CD14-positive monocyte (primary cell): Measurements from ENCODE around the gene ANTXR2. TPM values are rescaled to one million over a fixed set of nuclear protein-coding genes. Genes with fewer than 3 reads are reported as not detected.
"Not testable (repeated sequence)": the region's sequence is repeated elsewhere in the genome, so short reads cannot be mapped to it uniquely, and the experiment has no call there.

Experiments
- DNase-seq, 3 donors: peaks; one replicate each; pipeline ENCODE4 v3.0.0-alpha.2; 2011 to 2022
- H2AFZ ChIP-seq: 2 replicates; pipeline ENCODE4 v1.6.0; 2012; ENCODE audit warnings: mild to moderate bottlenecking, low read depth, low read length, inconsistent platforms; ENCODE audit not compliant: insufficient read depth, poor library complexity, severe bottlenecking
- H3K27ac ChIP-seq, 2 donors: 1 replicate in 1 of 2; 2 replicates in 1 of 2; pipeline ENCODE4 v1.5.1; 2012 to 2013; ENCODE audit warnings: low read length in 2 of 2, control low read depth in 1 of 2, inconsistent platforms in 1 of 2, low read depth in 1 of 2, mild to moderate bottlenecking in 1 of 2
- H3K27me3 ChIP-seq, 2 donors: one replicate each; pipeline versions ENCODE4 v1.6.0 to v1.6.1; 2011 to 2013; ENCODE audit warnings: low read length in 2 of 2; ENCODE audit not compliant: control insufficient read depth in 2 of 2, insufficient read depth in 2 of 2
- H3K36me3 ChIP-seq, 2 donors: replicated peaks in 1 of 2; 1 replicate in 1 of 2; 2 replicates in 1 of 2; pipeline versions ENCODE4 v1.5.1 to v1.6.1; 2012 to 2013; ENCODE audit warnings: low read length in 2 of 2, control low read depth in 1 of 2, inconsistent platforms in 1 of 2, mild to moderate bottlenecking in 1 of 2; ENCODE audit not compliant: insufficient read depth in 2 of 2, control insufficient read depth in 1 of 2
- H3K4me1 ChIP-seq, 2 donors: 1 replicate in 1 of 2; 2 replicates in 1 of 2; pipeline versions ENCODE4 v1.5.1 to v1.6.1; 2012 to 2013; ENCODE audit warnings: low read length in 2 of 2, control low read depth in 1 of 2, inconsistent platforms in 1 of 2, mild to moderate bottlenecking in 1 of 2, moderate library complexity in 1 of 2; ENCODE audit not compliant: insufficient read depth in 2 of 2, control insufficient read depth in 1 of 2
- H3K4me2 ChIP-seq: replicated peaks from 2 replicates; pipeline ENCODE3; 2012; ENCODE audit warnings: low read length, moderate library complexity, mild to moderate bottlenecking; ENCODE audit not compliant: poor library complexity, severe bottlenecking; ENCODE audit errors: extremely low read depth
- H3K4me3 ChIP-seq, 3 experiments: fragments of 200-600 bp in 1 of 3; sonication (generic) in 1 of 3; replicated peaks in 1 of 3; 1 replicate in 2 of 3; 2 replicates in 1 of 3; pipeline ENCODE4 v1.5.1; 2011 to 2013; ENCODE audit warnings: low read length in 3 of 3, mild to moderate bottlenecking in 3 of 3, control low read depth in 2 of 3, low read depth in 2 of 3, inconsistent platforms in 1 of 3, moderate library complexity in 1 of 3
- H3K79me2 ChIP-seq: 2 replicates; pipeline ENCODE4 v1.6.0; 2012; ENCODE audit warnings: mild to moderate bottlenecking, control low read depth, inconsistent platforms, low read length, moderate library complexity; ENCODE audit not compliant: insufficient read depth
- H3K9ac ChIP-seq: 2 replicates; pipeline ENCODE4 v1.6.0; 2017; ENCODE audit warnings: low read length, mild to moderate bottlenecking; ENCODE audit not compliant: insufficient read depth, poor library complexity, severe bottlenecking
- H3K9me3 ChIP-seq, 2 donors: replicated peaks in 1 of 2; 1 replicate in 1 of 2; 2 replicates in 1 of 2; pipeline versions ENCODE4 v1.5.1 to v1.6.1; 2012 to 2013; ENCODE audit warnings: low read length in 2 of 2, control low read depth in 1 of 2; ENCODE audit not compliant: control insufficient read depth in 1 of 2, insufficient read depth in 1 of 2
- H4K20me1 ChIP-seq: 2 replicates; pipeline ENCODE4 v1.6.0; 2012; ENCODE audit warnings: mild to moderate bottlenecking, low read length, control low read depth, moderate library complexity; ENCODE audit not compliant: insufficient read depth
- H3K27ac Mint-ChIP-seq, 7 donors: one replicate each; pipeline ENCODE4 v1.8.0; 2020; ENCODE audit warnings: mild to moderate bottlenecking in 7 of 7, mixed read lengths in 7 of 7, moderate library complexity in 6 of 7, inconsistent platforms in 2 of 7
- H3K27me3 Mint-ChIP-seq, 3 donors: one replicate each; pipeline ENCODE4 v1.8.0; 2021 to 2022; ENCODE audit warnings: low read depth in 3 of 3, mild to moderate bottlenecking in 3 of 3, mixed read lengths in 3 of 3, moderate library complexity in 3 of 3, inconsistent platforms in 1 of 3
- H3K36me3 Mint-ChIP-seq, 2 donors: one replicate each; pipeline ENCODE4 v1.8.0; 2020; ENCODE audit warnings: mixed read lengths in 2 of 2, inconsistent platforms in 1 of 2, mild to moderate bottlenecking in 1 of 2
- H3K4me1 Mint-ChIP-seq: one replicate; pipeline ENCODE4 v1.8.0; 2020; ENCODE audit warnings: mild to moderate bottlenecking, mixed read lengths
- H3K4me3 Mint-ChIP-seq, 2 donors: one replicate each; pipeline ENCODE4 v1.8.0; 2020; ENCODE audit warnings: mild to moderate bottlenecking in 2 of 2, mixed read lengths in 2 of 2, moderate library complexity in 1 of 2
- H3K9me3 Mint-ChIP-seq, 7 donors: one replicate each; pipeline ENCODE4 v1.8.0; 2020 to 2022; ENCODE audit warnings: mixed read lengths in 7 of 7, mild to moderate bottlenecking in 6 of 7, moderate library complexity in 6 of 7, inconsistent platforms in 2 of 7
- CTCF ChIP-seq: fragments of 200-600 bp; IDR thresholded peaks from one replicate; pipeline ENCODE4 v1.8.0; 2022; ENCODE audit warnings: antibody characterized with exemption, mild to moderate bottlenecking
- WGBS: methylation state at CpG from one replicate; pipeline ENCODE4 v1.1.5; 2013; ENCODE audit warnings: missing lambda C conversion rate; ENCODE audit not compliant: insufficient coverage; 5-methylcytosine and 5-hydroxymethylcytosine counted together
- intact Hi-C, 2 donors: fragments of 100-400 bp; cut with micrococcal nuclease; formaldehyde crosslinking; loops; one replicate each; pipeline versions ENCODE4 v1.15.0 to v1.15.1; 2023
- polyA plus RNA-seq, 3 donors: library from polyadenylated mRNA; depleted of rRNA in 1 of 3; unstranded in 2 of 3; stranded (reverse) in 1 of 3; fragments of 300-500 nt in 2 of 3; fragments of >200 nt in 1 of 3; fragmentation: Illumina TruSeq in 2 of 3; gene quantifications; 1 replicate in 2 of 3; 2 replicates in 1 of 3; pipeline ENCODE4 v1.2.3, GENCODE V29; 2012 to 2021

Gene ANTXR2
- polyA plus RNA-seq, 3 donors: 15.4 to 69.6 (median 59.2) TPM

GRCh38 chr4:80004319-80004718, 68.7 kb downstream of the ANTXR2 start:
- Histone ChIP-seq H3K9ac (no peak overlapping the region), H3K4me1 (peaks cover 13 to 21% of the 10 kb centered on the region in 2 donors), H3K27me3 (no peaks in the 10 kb centered on the region), H3K27ac (no peak overlapping the region), H4K20me1 (peaks cover 45% of the 10 kb centered on the region), H3K79me2 (peaks cover 39% of the 10 kb centered on the region), H3K36me3 (peaks cover 12 to 77% of the 10 kb centered on the region in 2 donors), H3K4me2 (no peak overlapping the region), H3K4me3 (no peak overlapping the region), H2AFZ (no peak overlapping the region), H3K9me3 (peaks cover 3 to 7% of the 10 kb centered on the region in 2 donors)
- H3K9me3 Mint-ChIP-seq: peaks cover 7 to 12% (median 8%) of the 10 kb centered on the region in 7 donors
- H3K27ac Mint-ChIP-seq: peak overlapping the region in 1 of 7 donors; percentile 36
- H3K4me3 Mint-ChIP-seq: no peak overlapping the region
- no peak for TF ChIP-seq CTCF
- peaks cover 30% of the 10 kb centered on the region for H3K4me1 Mint-ChIP-seq
- intact Hi-C loops: no loop called here
- peaks cover 40 to 63% of the 10 kb centered on the region in 2 donors for H3K36me3 Mint-ChIP-seq
- DNase-seq: no peak
- H3K27me3 Mint-ChIP-seq: peaks cover 0 to 2% (median 0%) of the 10 kb centered on the region in 3 donors

GRCh38 chr4:80002559-80002958, 70.5 kb downstream of the ANTXR2 start:
- H3K9ac ChIP-seq, DNase-seq, H2AFZ ChIP-seq, H3K9me3 ChIP-seq, intact Hi-C loops, H3K27ac ChIP-seq, H3K4me3 ChIP-seq, H3K4me3 Mint-ChIP-seq, H3K27me3 ChIP-seq, H3K27ac Mint-ChIP-seq, H3K27me3 Mint-ChIP-seq, H3K4me2 ChIP-seq: not testable (repeated sequence)
- H3K4me1 Mint-ChIP-seq: peaks cover 19% of the 10 kb centered on the region
- peaks cover 34 to 61% of the 10 kb centered on the region in 2 donors for H3K36me3 Mint-ChIP-seq
- peaks cover 11 to 12% of the 10 kb centered on the region in 2 donors for H3K4me1 ChIP-seq
- WGBS: no CpG with 5 or more reads among the region's 1 CpG
- peaks cover 12 to 68% of the 10 kb centered on the region in 2 donors for H3K36me3 ChIP-seq
- H3K79me2 ChIP-seq: peaks cover 41% of the 10 kb centered on the region
- H3K9me3 Mint-ChIP-seq: peaks cover 7 to 12% (median 8%) of the 10 kb centered on the region in 7 donors
- peaks cover 54% of the 10 kb centered on the region for H4K20me1 ChIP-seq

GRCh38 chr4:79999048-79999447, 74.0 kb downstream of the ANTXR2 start:
- DNase-seq, H3K4me2 ChIP-seq, H3K9ac ChIP-seq, H2AFZ ChIP-seq, H3K9me3 Mint-ChIP-seq, H3K4me3 ChIP-seq, H3K9me3 ChIP-seq, H3K27me3 ChIP-seq, H3K4me1 ChIP-seq, H3K4me1 Mint-ChIP-seq, intact Hi-C loops, H3K4me3 Mint-ChIP-seq, H3K27ac ChIP-seq, H3K27me3 Mint-ChIP-seq: not testable (repeated sequence)
- no CpG with 5 or more reads among the region's 3 CpGs for WGBS
- peaks cover 37 to 56% of the 10 kb centered on the region in 2 donors for H3K36me3 Mint-ChIP-seq
- peaks cover 66% of the 10 kb centered on the region for H4K20me1 ChIP-seq
- H3K36me3 ChIP-seq: peaks cover under 1 to 59% of the 10 kb centered on the region in 2 donors
- H3K27ac Mint-ChIP-seq: peak overlapping the region in 3 of 7 donors; percentile 21 to 59 (median 21)
- H3K79me2 ChIP-seq: peaks cover 38% of the 10 kb centered on the region
